Hepatocyte (in vitro differentiated cells): ENCODE results near the gene ABCC10. TPM values are rescaled to one million over a fixed set of nuclear protein-coding genes. Genes with fewer than 3 reads are reported as not detected.

Experiments used
- DNase-seq: peaks from one replicate; pipeline ENCODE4 v3.0.0-alpha.2; 2016; ENCODE audit warnings: low spot score
- H2AFZ ChIP-seq: fragments of 200-600 bp; sonication (generic); 2 replicates; pipeline ENCODE4 v1.6.0; 2016; ENCODE audit warnings: antibody characterized with exemption, mild to moderate bottlenecking
- H3K27ac ChIP-seq: fragments of 200-600 bp; sonication (generic); 2 replicates; pipeline ENCODE4 v1.5.1; 2016; ENCODE audit warnings: mild to moderate bottlenecking
- H3K27me3 ChIP-seq: fragments of 200-600 bp; sonication (generic); 2 replicates; pipeline ENCODE4 v1.6.1; 2016
- H3K36me3 ChIP-seq: fragments of 200-600 bp; sonication (generic); replicated peaks from 2 replicates; pipeline ENCODE4 v1.5.1; 2016; ENCODE audit warnings: low read depth; ENCODE audit not compliant: insufficient read depth
- H3K4me1 ChIP-seq: fragments of 200-600 bp; sonication (generic); 2 replicates; pipeline ENCODE4 v1.5.1; 2016; ENCODE audit warnings: mild to moderate bottlenecking, moderate library complexity; ENCODE audit not compliant: insufficient read depth
- H3K4me2 ChIP-seq: fragments of 200-600 bp; sonication (generic); 2 replicates; pipeline ENCODE4 v1.6.0; 2016
- H3K4me3 ChIP-seq: fragments of 200-600 bp; sonication (generic); 2 replicates; pipeline ENCODE4 v1.5.1; 2016; ENCODE audit warnings: mild to moderate bottlenecking
- H3K79me2 ChIP-seq: fragments of 200-600 bp; sonication (generic); 2 replicates; pipeline ENCODE4 v1.6.0; 2017; ENCODE audit warnings: mild to moderate bottlenecking
- H3K9me2 ChIP-seq: fragments of 200-600 bp; sonication (generic); replicated peaks from 2 replicates; pipeline ENCODE4 v1.6.0; 2017; ENCODE audit warnings: mild to moderate bottlenecking; ENCODE audit not compliant: insufficient read depth
- H3K9me3 ChIP-seq: fragments of 200-600 bp; sonication (generic); 2 replicates; pipeline ENCODE4 v1.5.1; 2016; ENCODE audit warnings: low read depth, mild to moderate bottlenecking
- H4K20me1 ChIP-seq: fragments of 200-600 bp; sonication (generic); 2 replicates; pipeline ENCODE4 v1.6.0; 2016; ENCODE audit warnings: mild to moderate bottlenecking; ENCODE audit not compliant: insufficient read depth, poor library complexity, severe bottlenecking
- EZH2 ChIP-seq: fragments of 200-600 bp; sonication (generic); IDR thresholded peaks from 2 replicates; pipeline ENCODE4 v1.6.1; 2016; ENCODE audit warnings: antibody characterized with exemption, mild to moderate bottlenecking, borderline replicate concordance
- EZH2phosphoT487 ChIP-seq: fragments of 200-600 bp; sonication (generic); IDR thresholded peaks from one replicate; pipeline ENCODE4 v1.6.1; 2018; ENCODE audit warnings: antibody characterized with exemption, mild to moderate bottlenecking, low read depth, moderate library complexity; ENCODE audit not compliant: unreplicated experiment, severe bottlenecking
- WGBS: methylation state at CpG from one replicate; pipeline ENCODE4 v1.1.6; 2016; ENCODE audit warnings: low lambda C conversion rate; ENCODE audit errors: missing lambda C conversion rate; 5-methylcytosine and 5-hydroxymethylcytosine counted together
- polyA plus RNA-seq: library from polyadenylated mRNA; unstranded; fragments of >200 nt; fragmentation: Nextera tagmentation; extraction: Ambion mirVana; gene quantifications from 2 replicates; pipeline ENCODE4 v1.2.1, GENCODE V29; 2016
- total RNA-seq: library from RNA; depleted of rRNA; stranded (reverse); fragments of >200 nt; gene quantifications from 2 replicates; pipeline ENCODE4 v1.2.3, GENCODE V29; 2014
- TF ChIP-seq, protein P1 (sequence below): fragments of 200-600 bp; sonication (generic); IDR thresholded peaks from 2 replicates; pipeline ENCODE4 v1.5.1; 2016; ENCODE audit warnings: antibody characterized with exemption, mild to moderate bottlenecking; ENCODE audit not compliant: poor library complexity

The ABCC10 gene
- total and polyA plus RNA-seq, 2 experiments from 2014 or later: 16.7 to 33.3 TPM

GRCh38 chr6:43467752-43468151 is 40.4 kb downstream of the ABCC10 start:
- Histone ChIP-seq H3K4me3 (no peak overlapping the region), H4K20me1 (no peaks in the 10 kb centered on the region), H3K36me3 (no peaks in the 10 kb centered on the region), H3K27me3 (no peaks in the 10 kb centered on the region), H3K27ac (no peak overlapping the region), H2AFZ (no peak overlapping the region), H3K9me3 (no peaks in the 10 kb centered on the region), H3K9me2 (no peaks in the 10 kb centered on the region), H3K4me1 (no peaks in the 10 kb centered on the region), H3K79me2 (no peaks in the 10 kb centered on the region), H3K4me2 (no peak overlapping the region)
- 77% methylated on average over 4 of the region's 4 CpGs for WGBS
- DNase-seq: no peak
- TF ChIP-seq EZH2phosphoT487: no peak
- TF ChIP-seq, protein P1, sequence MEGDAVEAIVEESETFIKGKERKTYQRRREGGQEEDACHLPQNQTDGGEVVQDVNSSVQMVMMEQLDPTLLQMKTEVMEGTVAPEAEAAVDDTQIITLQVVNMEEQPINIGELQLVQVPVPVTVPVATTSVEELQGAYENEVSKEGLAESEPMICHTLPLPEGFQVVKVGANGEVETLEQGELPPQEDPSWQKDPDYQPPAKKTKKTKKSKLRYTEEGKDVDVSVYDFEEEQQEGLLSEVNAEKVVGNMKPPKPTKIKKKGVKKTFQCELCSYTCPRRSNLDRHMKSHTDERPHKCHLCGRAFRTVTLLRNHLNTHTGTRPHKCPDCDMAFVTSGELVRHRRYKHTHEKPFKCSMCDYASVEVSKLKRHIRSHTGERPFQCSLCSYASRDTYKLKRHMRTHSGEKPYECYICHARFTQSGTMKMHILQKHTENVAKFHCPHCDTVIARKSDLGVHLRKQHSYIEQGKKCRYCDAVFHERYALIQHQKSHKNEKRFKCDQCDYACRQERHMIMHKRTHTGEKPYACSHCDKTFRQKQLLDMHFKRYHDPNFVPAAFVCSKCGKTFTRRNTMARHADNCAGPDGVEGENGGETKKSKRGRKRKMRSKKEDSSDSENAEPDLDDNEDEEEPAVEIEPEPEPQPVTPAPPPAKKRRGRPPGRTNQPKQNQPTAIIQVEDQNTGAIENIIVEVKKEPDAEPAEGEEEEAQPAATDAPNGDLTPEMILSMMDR: no peak
- no peak for TF ChIP-seq EZH2

GRCh38 chr6:43468240-43468639 is 40.9 kb downstream of the ABCC10 start:
- 81% methylated on average over 4 of the region's 4 CpGs for WGBS
- no peaks in the 10 kb centered on the region for H3K9me2 ChIP-seq
- H2AFZ ChIP-seq: no peak overlapping the region
- no peaks in the 10 kb centered on the region for H3K9me3 ChIP-seq
- TF ChIP-seq EZH2: no peak
- TF ChIP-seq EZH2phosphoT487: no peak
- TF ChIP-seq, protein P1: no peak
- no peak overlapping the region for H3K4me3 ChIP-seq
- H3K27ac ChIP-seq: no peak overlapping the region
- H3K79me2 ChIP-seq: no peaks in the 10 kb centered on the region
- no peaks in the 10 kb centered on the region for H3K27me3 ChIP-seq
- no peaks in the 10 kb centered on the region for H3K36me3 ChIP-seq
- DNase-seq: no peak
- H3K4me2 ChIP-seq: no peak overlapping the region
- H4K20me1 ChIP-seq: no peaks in the 10 kb centered on the region
- no peaks in the 10 kb centered on the region for H3K4me1 ChIP-seq

GRCh38 chr6:43468748-43469681 is 41.7 kb downstream of the ABCC10 start:
- TF ChIP-seq, protein P1: no peak
- TF ChIP-seq EZH2phosphoT487: no peak
- no peak for TF ChIP-seq EZH2
- no peak overlapping the region for H3K4me3 ChIP-seq
- WGBS: 68% methylated on average over 13 of the region's 13 CpGs

More at GRCh38 chr6:43468748-43469681, 41.7 kb downstream of the ABCC10 start:
- H3K4me1 ChIP-seq: no peaks in the 10 kb centered on the region
- no peaks in the 10 kb centered on the region for H3K36me3 ChIP-seq
- H3K79me2 ChIP-seq: no peaks in the 10 kb centered on the region
- H3K27me3 ChIP-seq: no peaks in the 10 kb centered on the region
- no peaks in the 10 kb centered on the region for H3K9me2 ChIP-seq
- DNase-seq: no peak
- no peaks in the 10 kb centered on the region for H4K20me1 ChIP-seq
- no peak overlapping the region for H2AFZ ChIP-seq
- H3K9me3 ChIP-seq: no peaks in the 10 kb centered on the region
- no peak overlapping the region for H3K27ac ChIP-seq
- H3K4me2 ChIP-seq: no peak overlapping the region
